Body of pancreas (tissue), 4 donors: ENCODE measurements around the gene ARHGAP4.

ENCODE experiments used
- POLR2A ChIP-seq, 3 donors: fragments of 450-650 bp; IDR thresholded peaks; one replicate each; pipeline ENCODE4 v1.6.1; 2016; ENCODE audit warnings: antibody characterized with exemption in 3 of 3, mild to moderate bottlenecking in 2 of 3
- TF ChIP-seq, protein P1 (sequence below), 7 experiments: fragments of 450-650 bp in 4 of 7; fragments of 200-600 bp in 3 of 7; sonication (generic) in 3 of 7; IDR thresholded peaks; one replicate each; pipeline ENCODE4 v1.5.1; 2016 to 2019; ENCODE audit warnings: antibody characterized with exemption in 7 of 7

DNA sequence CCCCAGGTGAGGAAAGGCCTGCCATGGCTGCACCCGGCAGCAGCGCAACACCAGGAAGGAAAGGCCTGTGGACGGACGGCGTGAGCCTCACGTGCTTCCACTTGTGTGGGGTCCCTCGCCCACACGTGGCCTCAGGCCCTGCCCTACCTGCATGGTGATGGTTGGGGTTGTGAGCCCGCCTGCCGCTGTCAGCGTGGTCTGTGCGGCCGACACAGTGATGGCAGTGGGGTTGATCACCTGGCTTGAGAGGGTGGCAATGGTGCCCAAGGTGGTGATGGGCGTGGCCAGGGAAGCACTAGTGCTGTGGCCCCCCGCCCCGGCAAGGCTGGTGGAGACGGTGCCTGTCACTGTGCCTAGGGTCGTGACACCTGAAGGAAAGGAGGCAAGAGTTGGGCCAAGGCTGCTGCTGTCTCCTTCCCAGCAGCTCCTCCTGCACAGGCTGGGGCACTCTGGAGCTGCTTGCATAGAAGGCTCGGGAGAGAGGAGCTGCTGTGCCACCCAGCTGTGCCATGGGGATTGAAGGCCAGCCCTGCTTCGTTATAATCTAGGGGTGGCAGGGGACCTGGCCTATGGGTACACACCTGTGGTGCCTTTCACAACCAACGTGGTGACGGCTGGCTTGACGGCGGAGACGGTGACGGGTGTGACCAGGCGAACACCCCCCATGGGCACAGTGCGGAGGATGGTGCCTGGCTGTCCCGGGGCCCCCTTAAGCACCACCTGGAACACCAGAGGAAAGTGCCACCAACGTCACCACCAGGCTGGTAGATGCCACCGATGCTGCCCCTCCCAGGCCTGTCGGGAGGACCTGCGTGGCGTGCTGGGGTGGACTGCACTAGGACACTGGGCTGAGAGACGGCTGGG is 30.2 kb upstream of the ARHGAP4 start:
- no peak for TF ChIP-seq POLR2A (IDR thresholded peaks at IDR 0.05)
- TF ChIP-seq, protein P1, sequence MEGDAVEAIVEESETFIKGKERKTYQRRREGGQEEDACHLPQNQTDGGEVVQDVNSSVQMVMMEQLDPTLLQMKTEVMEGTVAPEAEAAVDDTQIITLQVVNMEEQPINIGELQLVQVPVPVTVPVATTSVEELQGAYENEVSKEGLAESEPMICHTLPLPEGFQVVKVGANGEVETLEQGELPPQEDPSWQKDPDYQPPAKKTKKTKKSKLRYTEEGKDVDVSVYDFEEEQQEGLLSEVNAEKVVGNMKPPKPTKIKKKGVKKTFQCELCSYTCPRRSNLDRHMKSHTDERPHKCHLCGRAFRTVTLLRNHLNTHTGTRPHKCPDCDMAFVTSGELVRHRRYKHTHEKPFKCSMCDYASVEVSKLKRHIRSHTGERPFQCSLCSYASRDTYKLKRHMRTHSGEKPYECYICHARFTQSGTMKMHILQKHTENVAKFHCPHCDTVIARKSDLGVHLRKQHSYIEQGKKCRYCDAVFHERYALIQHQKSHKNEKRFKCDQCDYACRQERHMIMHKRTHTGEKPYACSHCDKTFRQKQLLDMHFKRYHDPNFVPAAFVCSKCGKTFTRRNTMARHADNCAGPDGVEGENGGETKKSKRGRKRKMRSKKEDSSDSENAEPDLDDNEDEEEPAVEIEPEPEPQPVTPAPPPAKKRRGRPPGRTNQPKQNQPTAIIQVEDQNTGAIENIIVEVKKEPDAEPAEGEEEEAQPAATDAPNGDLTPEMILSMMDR (IDR thresholded peaks at IDR 0.05), result no peak
